ENCODE data around the gene MAP3K12. TPM values are rescaled to one million over a fixed set of nuclear protein-coding genes. Genes with fewer than 3 reads are reported as not detected.
"Not testable (repeated sequence)": the region's sequence is repeated elsewhere in the genome, so short reads cannot be mapped to it uniquely, and the experiment has no call there.

MAP3K12 gene
- total RNA-seq, 3 donors from 2014 or later, result 3.2 to 18.8 (median 8.9) TPM

- Histone ChIP-seq H3K4me1 (ENCODE audit: low read depth) (peaks cover 13% of the 10 kb centered on the region), H3K4me3 (no peak overlapping the region), H3K36me3 (ENCODE audit: low read depth) (no peaks in the 10 kb centered on the region), H3K9me3 (no peaks in the 10 kb centered on the region)
- no peak for DNase-seq
- intact Hi-C loops (cut with DNase I, micrococcal nuclease), result no loop called here
- ATAC-seq, result no peak
- TF ChIP-seq CTCF (IDR thresholded peaks at IDR 0.05), result no peak
Measured at GRCh38 chr12:53481939-53482586, 17.2 kb downstream of the MAP3K12 start.

GRCh38 chr12:53481458-53481857 is 17.8 kb downstream of the MAP3K12 start:
- intact Hi-C loops (cut with DNase I, micrococcal nuclease); H3K9me3 ChIP-seq; H3K4me3 ChIP-seq; ATAC-seq; DNase-seq; H3K36me3 ChIP-seq (ENCODE audit: low read depth): not testable (repeated sequence)
- H3K4me1 ChIP-seq (ENCODE audit: low read depth), result peaks cover 13% of the 10 kb centered on the region

- DNase-seq (no peak), ATAC-seq (no peak)
- no peak for TF ChIP-seq CTCF (IDR thresholded peaks at IDR 0.05)
- Histone ChIP-seq H3K4me1 (ENCODE audit: low read depth) (peaks cover 17% of the 10 kb centered on the region), H3K9me3 (no peaks in the 10 kb centered on the region), H3K4me3 (no peak overlapping the region), H3K36me3 (ENCODE audit: low read depth) (no peaks in the 10 kb centered on the region)
- intact Hi-C loops (cut with DNase I, micrococcal nuclease), result no loop called here
Measured at GRCh38 chr12:53480491-53481442, 18.5 kb downstream of the MAP3K12 start.

- Histone ChIP-seq H3K4me3 (no peak overlapping the region), H3K36me3 (ENCODE audit: low read depth) (no peaks in the 10 kb centered on the region), H3K9me3 (no peaks in the 10 kb centered on the region), H3K4me1 (ENCODE audit: low read depth) (peaks cover 19% of the 10 kb centered on the region)
- intact Hi-C loops (cut with DNase I, micrococcal nuclease), result no loop called here
- TF ChIP-seq CTCF (IDR thresholded peaks at IDR 0.05), result no peak
- no peak for DNase-seq
- ATAC-seq, result no peak
Measured at GRCh38 chr12:53479331-53479730, 19.9 kb downstream of the MAP3K12 start.

GRCh38 chr12:53478865-53479264 is 20.4 kb downstream of the MAP3K12 start:
- ATAC-seq (no peak), DNase-seq (no peak)
- no peak overlapping the region for H3K4me3 ChIP-seq
- no peaks in the 10 kb centered on the region for H3K9me3 ChIP-seq
- H3K4me1 ChIP-seq (ENCODE audit: low read depth), result peaks cover 19% of the 10 kb centered on the region
- intact Hi-C loops (cut with DNase I, micrococcal nuclease), result no loop called here
- H3K36me3 ChIP-seq (ENCODE audit: low read depth), result no peaks in the 10 kb centered on the region
- TF ChIP-seq CTCF (IDR thresholded peaks at IDR 0.05), result no peak

GRCh38 chr12:53476769-53477209 is 22.5 kb downstream of the MAP3K12 start:
- no peak for TF ChIP-seq CTCF (IDR thresholded peaks at IDR 0.05)
- no peaks in the 10 kb centered on the region for H3K9me3 ChIP-seq
- intact Hi-C loops (cut with DNase I, micrococcal nuclease), result no loop called here
- no peak for DNase-seq
- peaks cover 9% of the 10 kb centered on the region for H3K4me1 ChIP-seq (ENCODE audit: low read depth)
- no peaks in the 10 kb centered on the region for H3K36me3 ChIP-seq (ENCODE audit: low read depth)
- H3K4me3 ChIP-seq, result no peak overlapping the region
- ATAC-seq, result peak; percentile 24

Data from mucosa of descending colon (tissue), 3 donors.